LNCaP clone FGC (cell line): ENCODE results near the gene PTPRE.

Source experiments
- DNase-seq: peaks from one replicate; pipeline ENCODE4 v3.0.0-alpha.2; 2011; ENCODE audit warnings: low read depth
- H3K4me3 ChIP-seq: 2 replicates; pipeline ENCODE4 v1.5.1; 2011; ENCODE audit warnings: mild to moderate bottlenecking, low read depth, low read length, control low read depth
- CTCF ChIP-seq: IDR thresholded peaks from 2 replicates; pipeline ENCODE4 v1.5.1; 2012; ENCODE audit warnings: mild to moderate bottlenecking; ENCODE audit not compliant: control insufficient read depth, insufficient read depth; ENCODE audit errors: extremely low read depth

Gene PTPRE

GRCh38 chr10:128123846-128124245 lies 216.9 kb downstream of the PTPRE start:
- TF ChIP-seq CTCF, result no peak
- DNase-seq, result no peak
- peak overlapping the region; percentile 91; the same call in 1 of the 2 replicates for H3K4me3 ChIP-seq

GRCh38 chr10:128124813-128125403 lies 218.0 kb downstream of the PTPRE start:
- peak overlapping the region; percentile 91 for H3K4me3 ChIP-seq
- DNase-seq, result no peak
- TF ChIP-seq CTCF, result no peak

- TF ChIP-seq CTCF, result no peak
- DNase-seq, result no peak
- peak overlapping the region; percentile 91 for H3K4me3 ChIP-seq
Measured at GRCh38 chr10:128125416-128125943, 218.6 kb downstream of the PTPRE start.

GRCh38 chr10:128125944-128126764 lies 219.3 kb downstream of the PTPRE start, which contains the start of gene MKI67:
TSS of gene MKI67 (minus strand) at chr10:128126423. CDS start at chr10:128125667, 756 bp downstream.
- DNase-seq, result peak; percentile 65
- no peak for TF ChIP-seq CTCF
- peak within 1 kb of the TSS; percentile 91 for H3K4me3 ChIP-seq

GRCh38 chr10:128128582-128128981 lies 221.7 kb downstream of the PTPRE start:
- TF ChIP-seq CTCF, result no peak
- no peak for DNase-seq
- H3K4me3 ChIP-seq, result no peak overlapping the region

GRCh38 chr10:128130051-128130450 lies 223.1 kb downstream of the PTPRE start:
- no peak overlapping the region for H3K4me3 ChIP-seq
- TF ChIP-seq CTCF, result no peak
- DNase-seq, result no peak
